ENCODE results near the gene FRMD6.

GRCh38 chr14:51609251-51609954, 42.3 kb upstream of the FRMD6 start:
- TF ChIP-seq CTCF (IDR thresholded peaks at IDR 0.05) = no peak
- TF ChIP-seq POLR2A (IDR thresholded peaks at IDR 0.05) = no peak

Data from right lobe of liver (tissue), 4 donors.